PFSK-1 (cell line): Measurements from ENCODE around the gene HACD2.

Source experiments
- FOXP2 ChIP-seq: optimal IDR thresholded peaks from 2 replicates; pipeline ENCODE3; 2011; ENCODE audit warnings: borderline replicate concordance, control low read depth, inconsistent platforms; ENCODE audit not compliant: insufficient read depth; ENCODE audit errors: extremely low read length, extremely low read depth
- POLR2AphosphoS5 ChIP-seq: IDR thresholded peaks from 2 replicates; pipeline ENCODE4 v1.6.1; 2012; ENCODE audit warnings: low read depth, mild to moderate bottlenecking, control low read depth, low read length, moderate library complexity
- REST ChIP-seq, 2 experiments: IDR thresholded peaks; 2 replicates each; pipeline versions ENCODE4 v1.6.1 to v1.8.0; 2011 to 2012; ENCODE audit warnings: low read depth in 2 of 2, low read length in 2 of 2, control low read depth in 1 of 2, inconsistent platforms in 1 of 2, mild to moderate bottlenecking in 1 of 2, moderate library complexity in 1 of 2; ENCODE audit not compliant: insufficient read depth in 1 of 2
- SIN3A ChIP-seq: IDR thresholded peaks from 2 replicates; pipeline ENCODE4 v1.6.1; 2012; ENCODE audit warnings: mild to moderate bottlenecking, low read length, moderate library complexity, borderline replicate concordance; ENCODE audit not compliant: insufficient read depth
- TAF1 ChIP-seq: IDR thresholded peaks from 2 replicates; pipeline ENCODE4 v1.6.1; 2012; ENCODE audit warnings: low read length, control low read depth, borderline replicate concordance; ENCODE audit not compliant: insufficient read depth

HACD2 gene

GRCh38 chr3:123620343-123620742 lies 35.5 kb upstream of the HACD2 start:
- TF ChIP-seq TAF1 (no peak), REST (IDR thresholded peaks at IDR 0.05; ENCODE audit: insufficient read depth in 1 of 2, low read depth in 2 of 2, low read length in 2 of 2) (no peak), SIN3A (no peak), POLR2AphosphoS5 (no peak), FOXP2 (no peak)

GRCh38 chr3:123618768-123619484 lies 34.1 kb upstream of the HACD2 start:
- TF ChIP-seq SIN3A: no peak
- no peak for TF ChIP-seq TAF1
- no peak for TF ChIP-seq POLR2AphosphoS5
- TF ChIP-seq FOXP2: no peak
- no peak for TF ChIP-seq REST (IDR thresholded peaks at IDR 0.05; ENCODE audit: insufficient read depth in 1 of 2, low read depth in 2 of 2, low read length in 2 of 2)

GRCh38 chr3:123618076-123618708 lies 33.3 kb upstream of the HACD2 start:
- no peak for TF ChIP-seq FOXP2
- no peak for TF ChIP-seq SIN3A

GRCh38 chr3:123616593-123616992 lies 31.7 kb upstream of the HACD2 start:
- no peak for TF ChIP-seq SIN3A
- TF ChIP-seq FOXP2: no peak

GRCh38 chr3:123613543-123613942 lies 28.7 kb upstream of the HACD2 start:
- no peak for TF ChIP-seq POLR2AphosphoS5
- no peak for TF ChIP-seq TAF1
- no peak for TF ChIP-seq REST (IDR thresholded peaks at IDR 0.05; ENCODE audit: insufficient read depth in 1 of 2, low read depth in 2 of 2, low read length in 2 of 2)
- no peak for TF ChIP-seq FOXP2
- TF ChIP-seq SIN3A: no peak

- TF ChIP-seq TAF1 (no peak), FOXP2 (no peak), SIN3A (no peak), REST (IDR thresholded peaks at IDR 0.05; ENCODE audit: insufficient read depth in 1 of 2, low read depth in 2 of 2, low read length in 2 of 2) (no peak), POLR2AphosphoS5 (no peak)
Measured at GRCh38 chr3:123611082-123611481, 26.2 kb upstream of the HACD2 start.
